Activated naive CD4-positive, alpha-beta T cell treated with anti-CD3 and anti-CD28 coated beads for 36 hours (primary cell): ENCODE results near the gene PEX7. TPM values are rescaled to one million over a fixed set of nuclear protein-coding genes. Genes with fewer than 3 reads are reported as not detected.
"Not testable (repeated sequence)": the region's sequence is repeated elsewhere in the genome, so short reads cannot be mapped to it uniquely, and the experiment has no call there.

Experiments used
- CTCF ChIA-PET: fragments of 350-600 bp; sonication (Branson Sonifier 250); formaldehyde crosslinking; loops from one replicate; lab custom pipeline; 2021; ENCODE audit warnings: antibody characterized with exemption; lab: Charles Lee
- DNase-seq: peaks from one replicate; pipeline ENCODE4 v3.0.0-alpha.2; 2020
- H3K27ac Mint-ChIP-seq: one replicate; pipeline ENCODE4 v1.8.0; 2021; ENCODE audit warnings: mild to moderate bottlenecking, mixed read lengths
- H3K27me3 Mint-ChIP-seq: one replicate; pipeline ENCODE4 v1.8.0; 2021; ENCODE audit warnings: low read depth, mixed read lengths
- H3K36me3 Mint-ChIP-seq: one replicate; pipeline ENCODE4 v1.8.0; 2021; ENCODE audit warnings: low read depth, mixed read lengths
- H3K4me1 Mint-ChIP-seq: one replicate; pipeline ENCODE4 v1.8.0; 2021; ENCODE audit warnings: low read depth, mixed read lengths
- H3K4me3 Mint-ChIP-seq: one replicate; pipeline ENCODE4 v1.8.0; 2021; ENCODE audit warnings: mild to moderate bottlenecking, moderate library complexity, mixed read lengths
- H3K9me3 Mint-ChIP-seq: one replicate; pipeline ENCODE4 v1.8.0; 2021; ENCODE audit warnings: mixed read lengths
- intact Hi-C: fragments of 100-400 bp; cut with micrococcal nuclease; formaldehyde crosslinking; loops from one replicate; pipeline ENCODE4 v1.15.1; 2023
- total RNA-seq, 2 experiments: library from RNA; stranded (reverse); gene quantifications; one replicate each; pipeline ENCODE4 v1.2.3, GENCODE V29; 2021

Gene PEX7
- total RNA-seq, 2 experiments from 2014 or later: 6.0 to 6.4 TPM

DNA sequence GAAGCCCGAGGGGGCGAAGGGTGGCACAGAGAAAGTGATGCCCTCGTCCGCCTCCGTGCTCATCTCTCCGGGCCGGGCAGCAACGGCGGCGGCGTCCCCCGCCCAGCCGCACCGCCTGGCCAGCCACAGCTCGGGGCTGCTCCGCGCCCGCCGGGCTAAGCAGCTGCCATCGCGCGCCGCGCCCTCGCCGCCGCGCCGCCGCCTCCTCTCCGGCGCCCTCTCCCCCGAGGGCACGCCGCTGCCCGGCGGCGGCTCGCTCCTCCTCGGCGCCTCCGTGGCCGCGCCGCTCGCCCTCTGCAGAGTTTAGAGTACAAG, 30.3 kb upstream of the PEX7 start:
- Mint-ChIP-seq H3K36me3 (peaks cover 6% of the 10 kb centered on the region), H3K9me3 (no peaks in the 10 kb centered on the region), H3K27me3 (no peaks in the 10 kb centered on the region), H3K4me1 (peaks cover 39% of the 10 kb centered on the region), H3K4me3 (peak overlapping the region; percentile 89), H3K27ac (peak overlapping the region; percentile 58)
- no peak for DNase-seq
- CTCF ChIA-PET: interaction anchor here (0.6 to 7.4 kb wide), 51 partner anchors 9 to 538 kb away, joined by 3 to 328 read pairs (median 4); partner anchors contain the start of gene BCLAF1
- intact Hi-C loops: loop anchor here (1.0 kb wide), 2 partner anchors 41 to 266 kb away; no protein-coding TSS in a partner anchor

- Mint-ChIP-seq H3K4me3 (peak within 1 kb of the TSS; percentile 89), H3K27ac (peak within 1 kb of the TSS; percentile 86), H3K9me3 (no peaks in the 10 kb centered on the region), H3K27me3 (no peaks in the 10 kb centered on the region), H3K36me3 (peaks cover 6% of the 10 kb centered on the region), H3K4me1 (peaks cover 33% of the 10 kb centered on the region)
- CTCF ChIA-PET: interaction anchor here (0.6 to 7.4 kb wide), 54 partner anchors 8 to 836 kb away, joined by 3 to 328 read pairs (median 4); partner anchors contain the start of genes BCLAF1 and PEX7
- intact Hi-C loops: loop anchor here (1.0 kb wide), 11 partner anchors 30 to 502 kb away; partner anchors contain the start of genes MAP7 and PEX7
- peak; percentile 96 for DNase-seq
Measured at GRCh38 chr6:136792410-136793262, 29.8 kb upstream of the PEX7 start, which contains the start of gene MAP3K5. Gene MAP3K5 (minus strand): TSS chr6:136792477. CDS start chr6:136792157, 320 bp downstream.

DNA sequence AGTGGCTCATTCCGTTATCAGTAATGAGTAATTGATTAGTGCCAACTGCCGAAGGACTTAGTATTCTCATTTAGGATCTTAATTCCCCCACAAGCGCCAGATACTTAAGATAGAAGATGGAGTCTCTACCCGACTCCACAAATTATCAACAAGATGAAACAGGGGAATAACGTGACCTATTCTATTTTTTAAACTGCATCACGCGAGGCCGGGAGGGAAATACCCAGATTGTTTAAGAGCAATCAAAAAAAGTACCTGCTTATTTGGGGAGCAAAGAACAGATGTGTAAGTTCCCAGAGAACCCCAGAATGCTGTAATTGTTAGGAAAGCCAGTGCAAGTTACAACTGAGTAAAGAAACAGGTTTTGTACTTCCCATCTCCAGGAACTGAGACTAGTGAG, 29.0 kb upstream of the PEX7 start:
- Mint-ChIP-seq H3K27me3 (no peaks in the 10 kb centered on the region), H3K4me3 (peak overlapping the region; percentile 89), H3K27ac (peak overlapping the region; percentile 86), H3K9me3 (no peaks in the 10 kb centered on the region), H3K36me3 (peaks cover 6% of the 10 kb centered on the region), H3K4me1 (peaks cover 26% of the 10 kb centered on the region)
- intact Hi-C loops: loop anchor here (1.0 kb wide), 9 partner anchors 29 to 503 kb away; partner anchors contain the start of genes MAP7 and PEX7
- CTCF ChIA-PET: interaction anchor here (0.6 to 7.4 kb wide), 11 partner anchors 27 to 191 kb away, joined by 3 to 328 read pairs (median 11); no protein-coding TSS in a partner anchor
- peak; percentile 66 for DNase-seq

DNA sequence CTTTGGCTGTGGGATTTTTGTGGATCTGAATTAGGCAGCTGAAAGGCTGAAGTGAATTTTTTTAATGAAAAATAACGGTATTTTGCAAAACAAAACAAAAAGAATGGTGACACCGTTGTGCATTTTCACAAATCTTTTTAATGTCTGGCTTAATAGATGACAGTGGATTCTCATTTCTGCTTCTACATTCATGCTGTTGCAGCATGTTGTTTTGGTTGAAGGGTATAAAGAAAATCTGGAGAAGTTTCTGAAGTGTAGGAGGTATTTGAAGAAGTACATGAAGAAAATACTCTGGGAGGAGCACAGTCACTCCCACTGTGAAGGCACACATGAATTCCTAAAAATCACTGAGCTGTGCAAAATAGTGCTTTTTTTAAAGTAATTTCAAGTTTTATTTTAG, 27.0 kb upstream of the PEX7 start:
- CTCF ChIA-PET: interaction anchor here (0.6 to 6.1 kb wide), 3 partner anchors 49 to 151 kb away, joined by 3 to 70 read pairs (median 4); no protein-coding TSS in a partner anchor
- H3K4me3 Mint-ChIP-seq: no peak overlapping the region
- intact Hi-C loops: no loop called here
- peaks cover 3% of the 10 kb centered on the region for H3K36me3 Mint-ChIP-seq
- H3K4me1 Mint-ChIP-seq: peaks cover 13% of the 10 kb centered on the region
- no peaks in the 10 kb centered on the region for H3K27me3 Mint-ChIP-seq
- no peaks in the 10 kb centered on the region for H3K9me3 Mint-ChIP-seq
- H3K27ac Mint-ChIP-seq: no peak overlapping the region
- DNase-seq: no peak

- Mint-ChIP-seq H3K4me3 (no peak overlapping the region), H3K4me1 (peaks cover 9% of the 10 kb centered on the region), H3K9me3 (no peaks in the 10 kb centered on the region), H3K27me3 (no peaks in the 10 kb centered on the region), H3K36me3 (peaks cover 3% of the 10 kb centered on the region), H3K27ac (no peak overlapping the region)
- DNase-seq: no peak
- intact Hi-C loops: no loop called here
- CTCF ChIA-PET: interaction anchor here (0.7 to 6.1 kb wide), 3 partner anchors 152 to 1071 kb away, joined by 3 to 70 read pairs (median 3); partner anchors contain the start of gene TNFAIP3
Measured at GRCh38 chr6:136795996-136796395, 26.4 kb upstream of the PEX7 start.

GRCh38 chr6:136798044-136798443, 24.3 kb upstream of the PEX7 start:
- Mint-ChIP-seq H3K4me3 (no peak overlapping the region), H3K27ac (no peak overlapping the region), H3K9me3 (no peaks in the 10 kb centered on the region), H3K36me3 (no peaks in the 10 kb centered on the region), H3K27me3 (no peaks in the 10 kb centered on the region), H3K4me1 (peaks cover 7% of the 10 kb centered on the region)
- no peak for DNase-seq
- CTCF ChIA-PET: interaction anchor here (0.5 to 6.1 kb wide), 2 partner anchors 154 to 468 kb away, joined by 3 to 70 read pairs; no protein-coding TSS in a partner anchor
- intact Hi-C loops: no loop called here

GRCh38 chr6:136801581-136801980, 20.8 kb upstream of the PEX7 start:
- no peaks in the 10 kb centered on the region for H3K27me3 Mint-ChIP-seq
- H3K36me3 Mint-ChIP-seq: no peaks in the 10 kb centered on the region
- no peak overlapping the region for H3K4me3 Mint-ChIP-seq
- H3K9me3 Mint-ChIP-seq: no peaks in the 10 kb centered on the region
- H3K4me1 Mint-ChIP-seq: no peaks in the 10 kb centered on the region
- H3K27ac Mint-ChIP-seq: no peak overlapping the region
- intact Hi-C loops: no loop called here
- no peak for DNase-seq
- CTCF ChIA-PET: interaction anchor here (0.6 to 1.7 kb wide), 4 partner anchors 9 to 194 kb away, joined by 3 to 5 read pairs (median 4); partner anchors contain the start of genes MAP3K5 and PEX7

DNA sequence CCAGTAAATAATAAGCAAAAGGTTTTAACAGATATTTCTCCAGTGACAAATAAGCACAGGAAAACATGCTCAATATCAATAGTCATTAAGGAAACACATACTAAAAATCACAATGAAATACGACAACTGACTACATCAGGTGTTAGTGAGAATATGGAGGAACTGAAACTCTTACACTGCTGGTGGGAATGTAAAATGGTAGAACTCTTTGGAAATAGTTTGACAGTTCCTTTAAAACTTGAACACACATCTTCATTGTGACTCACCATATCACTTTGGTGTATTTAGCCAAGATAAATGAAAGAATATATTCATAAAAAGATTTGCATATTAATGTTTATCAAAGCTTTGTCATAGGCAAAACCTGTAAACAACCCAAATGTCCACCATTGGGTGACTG, 18.8 kb upstream of the PEX7 start:
- no peak for DNase-seq
- CTCF ChIA-PET: interaction anchor here (0.6 kb wide), 1 partner anchor 176 kb away, joined by 3 read pairs; no protein-coding TSS in a partner anchor
- Mint-ChIP-seq H3K9me3 (no peaks in the 10 kb centered on the region), H3K4me1 (no peaks in the 10 kb centered on the region), H3K27me3 (no peaks in the 10 kb centered on the region), H3K4me3 (no peak overlapping the region), H3K36me3 (no peaks in the 10 kb centered on the region), H3K27ac (no peak overlapping the region)
- intact Hi-C loops: no loop called here

- CTCF ChIA-PET: no interaction called here
- no peaks in the 10 kb centered on the region for H3K27me3 Mint-ChIP-seq
- no peak overlapping the region for H3K4me3 Mint-ChIP-seq
- H3K4me1 Mint-ChIP-seq: peaks cover 5% of the 10 kb centered on the region
- H3K27ac Mint-ChIP-seq: no peak overlapping the region
- intact Hi-C loops: no loop called here
- DNase-seq: no peak
- no peaks in the 10 kb centered on the region for H3K36me3 Mint-ChIP-seq
- H3K9me3 Mint-ChIP-seq: no peaks in the 10 kb centered on the region
Measured at GRCh38 chr6:136809091-136809860, 13.1 kb upstream of the PEX7 start.

DNA sequence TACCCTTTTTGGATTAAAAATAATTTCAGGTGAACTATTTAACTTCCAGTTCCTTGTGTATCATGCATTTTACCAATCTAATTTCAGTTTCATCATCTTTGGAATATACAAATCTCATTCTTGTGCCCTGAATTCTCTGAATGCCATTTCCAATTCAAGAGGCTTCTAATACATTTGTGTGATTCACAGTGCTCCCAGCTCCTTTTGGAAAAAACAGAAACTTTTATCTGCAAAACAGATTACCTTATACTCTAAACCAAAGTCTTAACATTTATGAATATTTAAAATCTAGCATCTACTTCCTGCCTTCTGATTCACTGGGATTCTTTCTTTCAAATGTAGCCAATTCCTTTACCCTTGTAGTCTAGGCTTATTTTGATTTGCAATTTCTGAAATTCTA, 11.1 kb upstream of the PEX7 start:
- Mint-ChIP-seq H3K27me3 (no peaks in the 10 kb centered on the region), H3K36me3 (no peaks in the 10 kb centered on the region), H3K27ac (no peak overlapping the region), H3K9me3 (no peaks in the 10 kb centered on the region), H3K4me1 (peaks cover 5% of the 10 kb centered on the region), H3K4me3 (no peak overlapping the region)
- no peak for DNase-seq
- CTCF ChIA-PET: no interaction called here
- intact Hi-C loops: no loop called here

DNA sequence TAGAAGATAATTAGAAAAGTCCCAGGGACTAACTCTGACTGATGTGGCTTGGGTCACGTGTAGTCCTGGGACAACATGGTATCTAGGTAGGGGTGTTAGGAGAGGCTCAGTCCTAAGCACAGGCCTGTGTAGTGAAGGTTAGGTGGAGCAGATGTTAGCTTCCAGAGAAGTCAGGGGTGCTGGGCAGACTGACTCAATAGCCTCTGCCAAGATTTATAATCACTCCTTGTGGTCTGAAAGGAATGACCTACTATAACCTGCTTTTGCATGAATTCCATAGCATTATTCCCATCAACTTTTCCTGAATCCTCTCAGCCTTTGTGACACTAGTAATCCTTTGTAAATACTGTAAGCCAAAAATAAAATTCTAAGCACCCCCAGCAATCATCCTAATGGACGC, 10.2 kb upstream of the PEX7 start:
- no peaks in the 10 kb centered on the region for H3K36me3 Mint-ChIP-seq
- DNase-seq: no peak
- no peaks in the 10 kb centered on the region for H3K27me3 Mint-ChIP-seq
- H3K4me1 Mint-ChIP-seq: peaks cover 5% of the 10 kb centered on the region
- no peak overlapping the region for H3K4me3 Mint-ChIP-seq
- CTCF ChIA-PET: interaction anchor here (1.1 kb wide), 1 partner anchor 168 kb away, joined by 3 read pairs; no protein-coding TSS in a partner anchor
- intact Hi-C loops: no loop called here
- H3K27ac Mint-ChIP-seq: no peak overlapping the region
- no peaks in the 10 kb centered on the region for H3K9me3 Mint-ChIP-seq

GRCh38 chr6:136815608-136816007, 6.8 kb upstream of the PEX7 start:
- H3K4me3 Mint-ChIP-seq, H3K27me3 Mint-ChIP-seq, H3K27ac Mint-ChIP-seq, CTCF ChIA-PET, DNase-seq, H3K9me3 Mint-ChIP-seq, intact Hi-C loops, H3K4me1 Mint-ChIP-seq, H3K36me3 Mint-ChIP-seq: not testable (repeated sequence)
